Measurements from ENCODE around the gene PIWIL1. TPM values are rescaled to one million over a fixed set of nuclear protein-coding genes. Genes with fewer than 3 reads are reported as not detected.

The PIWIL1 gene
- total RNA-seq, 4 donors from 2014 or later, result 0.62 TPM; not detected in 3

DNA sequence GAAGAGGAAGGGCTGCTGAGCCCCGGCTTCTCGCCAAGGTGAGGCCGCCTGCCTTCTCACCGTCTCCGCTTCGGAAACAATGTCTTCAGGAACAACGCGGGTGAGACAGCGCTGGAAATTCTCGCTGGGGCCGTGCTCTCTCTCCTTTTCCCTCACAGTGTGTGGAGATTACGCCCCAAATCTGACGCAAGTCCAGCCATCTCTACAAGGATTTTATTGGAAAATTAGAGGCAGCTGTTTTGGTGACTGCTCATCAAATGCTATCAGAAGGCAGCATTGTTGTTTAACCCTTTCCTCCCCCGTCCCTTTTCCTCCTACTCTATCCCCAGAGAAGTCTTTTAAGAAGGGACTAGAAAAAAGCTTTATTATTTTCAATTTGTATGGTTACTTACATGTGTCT lies 53.5 kb downstream of the PIWIL1 start:
- Histone ChIP-seq H3K4me3 (no peak overlapping the region), H3K9me3 (no peaks in the 10 kb centered on the region), H3K27ac (no peak overlapping the region), H3K36me3 (no peaks in the 10 kb centered on the region), H3K4me1 (no peaks in the 10 kb centered on the region), H3K27me3 (no peaks in the 10 kb centered on the region)
- no peak for DNase-seq
- TF ChIP-seq POLR2A (IDR thresholded peaks at IDR 0.05), result no peak
- TF ChIP-seq, protein P1, sequence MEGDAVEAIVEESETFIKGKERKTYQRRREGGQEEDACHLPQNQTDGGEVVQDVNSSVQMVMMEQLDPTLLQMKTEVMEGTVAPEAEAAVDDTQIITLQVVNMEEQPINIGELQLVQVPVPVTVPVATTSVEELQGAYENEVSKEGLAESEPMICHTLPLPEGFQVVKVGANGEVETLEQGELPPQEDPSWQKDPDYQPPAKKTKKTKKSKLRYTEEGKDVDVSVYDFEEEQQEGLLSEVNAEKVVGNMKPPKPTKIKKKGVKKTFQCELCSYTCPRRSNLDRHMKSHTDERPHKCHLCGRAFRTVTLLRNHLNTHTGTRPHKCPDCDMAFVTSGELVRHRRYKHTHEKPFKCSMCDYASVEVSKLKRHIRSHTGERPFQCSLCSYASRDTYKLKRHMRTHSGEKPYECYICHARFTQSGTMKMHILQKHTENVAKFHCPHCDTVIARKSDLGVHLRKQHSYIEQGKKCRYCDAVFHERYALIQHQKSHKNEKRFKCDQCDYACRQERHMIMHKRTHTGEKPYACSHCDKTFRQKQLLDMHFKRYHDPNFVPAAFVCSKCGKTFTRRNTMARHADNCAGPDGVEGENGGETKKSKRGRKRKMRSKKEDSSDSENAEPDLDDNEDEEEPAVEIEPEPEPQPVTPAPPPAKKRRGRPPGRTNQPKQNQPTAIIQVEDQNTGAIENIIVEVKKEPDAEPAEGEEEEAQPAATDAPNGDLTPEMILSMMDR (IDR thresholded peaks at IDR 0.05), result no peak
- intact Hi-C loops (cut with DNase I; ENCODE audit: low total_unique reads), result no loop called here

DNA sequence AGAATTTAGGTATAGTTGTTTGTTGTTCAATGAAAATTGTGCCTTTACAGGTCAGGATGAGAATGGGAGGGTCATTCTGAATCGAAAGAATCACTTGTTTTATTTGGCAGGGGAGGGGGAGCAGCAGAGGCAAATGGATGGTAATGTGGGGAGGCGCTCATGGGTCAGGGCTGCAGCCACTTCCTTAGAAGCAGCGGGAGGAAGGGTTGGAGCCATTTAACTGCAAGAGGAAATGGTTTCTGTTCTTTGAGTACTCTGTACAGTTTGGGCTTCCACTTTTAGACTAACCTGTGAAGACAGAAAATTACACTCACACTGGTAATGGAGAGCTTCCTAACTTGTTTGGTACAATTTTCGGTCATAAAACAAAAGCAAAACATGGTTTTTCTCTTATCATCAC lies 57.2 kb downstream of the PIWIL1 start:
- no peak for DNase-seq
- TF ChIP-seq, protein P1 (IDR thresholded peaks at IDR 0.05), result no peak
- TF ChIP-seq POLR2A (IDR thresholded peaks at IDR 0.05), result no peak
- H3K27me3 ChIP-seq, result no peaks in the 10 kb centered on the region
- H3K9me3 ChIP-seq, result no peaks in the 10 kb centered on the region
- H3K4me1 ChIP-seq, result no peaks in the 10 kb centered on the region
- no peak overlapping the region for H3K4me3 ChIP-seq
- H3K27ac ChIP-seq, result no peak overlapping the region
- intact Hi-C loops (cut with DNase I; ENCODE audit: low total_unique reads), result no loop called here
- H3K36me3 ChIP-seq, result no peaks in the 10 kb centered on the region

DNA sequence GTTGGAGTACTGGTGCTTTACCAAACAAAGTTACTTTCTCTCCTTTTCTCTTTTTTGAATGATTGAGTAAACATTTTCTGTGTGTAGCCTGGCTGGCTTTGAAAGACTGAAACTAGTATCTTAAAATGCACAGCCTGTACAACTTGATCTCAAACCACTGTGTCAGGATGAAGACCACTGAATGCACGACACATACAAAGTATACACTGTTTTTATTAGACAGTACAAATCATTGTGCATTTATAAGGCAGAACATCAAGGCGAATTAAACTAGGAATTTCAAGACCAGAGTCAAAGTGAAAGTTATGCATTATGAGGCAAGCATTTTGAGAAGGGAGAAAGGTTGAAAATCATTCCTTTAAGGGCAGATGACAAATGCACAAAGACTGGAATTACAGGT lies 59.0 kb downstream of the PIWIL1 start:
- no peaks in the 10 kb centered on the region for H3K27me3 ChIP-seq
- no peaks in the 10 kb centered on the region for H3K36me3 ChIP-seq
- H3K9me3 ChIP-seq, result no peaks in the 10 kb centered on the region
- H3K4me3 ChIP-seq, result no peak overlapping the region
- DNase-seq, result no peak
- H3K4me1 ChIP-seq, result no peaks in the 10 kb centered on the region
- intact Hi-C loops (cut with DNase I; ENCODE audit: low total_unique reads), result no loop called here
- no peak overlapping the region for H3K27ac ChIP-seq
- TF ChIP-seq, protein P1 (IDR thresholded peaks at IDR 0.05), result no peak
- TF ChIP-seq POLR2A (IDR thresholded peaks at IDR 0.05), result no peak

DNA sequence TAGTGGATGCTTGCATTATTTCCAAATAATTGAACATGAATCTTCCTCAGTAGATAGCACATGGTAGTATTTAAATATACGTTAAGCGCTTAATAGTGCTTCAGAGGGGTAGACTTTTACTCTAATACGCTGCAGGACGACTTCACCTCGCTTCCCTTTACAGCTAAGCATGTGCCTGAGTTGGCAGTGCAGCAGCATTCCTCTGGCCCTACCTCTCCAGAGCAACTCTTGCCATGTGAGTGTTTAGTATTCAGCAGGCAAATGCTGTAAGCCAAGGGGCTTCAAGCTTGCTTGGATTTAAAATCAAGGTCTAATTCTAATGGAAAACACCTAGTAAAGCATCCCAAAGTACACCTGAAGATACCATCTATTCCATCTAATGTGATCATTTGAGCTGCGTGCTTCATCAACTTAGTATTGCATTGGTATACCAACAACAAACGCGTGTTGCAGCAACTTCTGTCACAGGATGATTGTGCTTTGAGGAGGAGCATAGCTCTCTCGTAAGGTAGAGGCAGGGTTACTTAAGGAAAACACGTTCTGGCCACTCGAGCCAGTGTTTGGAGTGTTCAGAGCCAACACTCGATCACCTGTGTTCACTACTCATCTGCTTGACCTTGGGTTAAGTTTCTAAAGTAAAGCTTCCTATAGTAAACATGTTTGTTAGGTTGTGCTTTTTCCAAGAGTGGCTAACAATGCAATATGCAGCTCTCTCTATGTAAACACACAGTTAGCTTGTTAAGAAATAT lies 60.6 kb downstream of the PIWIL1 start:
- no peak for DNase-seq
- H3K9me3 ChIP-seq, result no peaks in the 10 kb centered on the region
- no peaks in the 10 kb centered on the region for H3K4me1 ChIP-seq
- no peak overlapping the region for H3K27ac ChIP-seq
- no peak for TF ChIP-seq POLR2A (IDR thresholded peaks at IDR 0.05)
- TF ChIP-seq, protein P1 (IDR thresholded peaks at IDR 0.05), result no peak
- intact Hi-C loops (cut with DNase I; ENCODE audit: low total_unique reads), result no loop called here
- H3K36me3 ChIP-seq, result no peaks in the 10 kb centered on the region
- no peak overlapping the region for H3K4me3 ChIP-seq
- H3K27me3 ChIP-seq, result no peaks in the 10 kb centered on the region

DNA sequence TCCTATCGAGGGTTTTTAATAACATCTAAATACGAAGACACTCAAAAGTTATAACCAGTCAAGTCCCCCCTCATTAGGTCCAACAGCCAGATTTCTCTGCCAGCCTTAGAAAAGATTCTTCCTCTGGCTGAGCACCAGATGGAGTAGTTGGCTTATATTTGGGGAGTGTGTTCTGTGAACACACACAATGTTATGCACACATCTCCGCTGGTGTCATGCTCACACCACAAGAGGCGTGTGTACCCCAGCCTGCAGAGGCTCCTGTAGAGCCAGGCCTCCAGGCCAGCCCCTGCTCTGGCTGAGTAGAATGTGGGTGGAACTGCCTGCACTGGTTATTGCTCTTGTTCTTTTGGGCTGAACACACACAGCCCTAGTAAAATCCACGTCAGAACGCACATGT lies 64.0 kb downstream of the PIWIL1 start:
- Histone ChIP-seq H3K27me3 (no peaks in the 10 kb centered on the region), H3K4me1 (no peaks in the 10 kb centered on the region), H3K4me3 (no peak overlapping the region), H3K9me3 (no peaks in the 10 kb centered on the region), H3K36me3 (no peaks in the 10 kb centered on the region), H3K27ac (no peak overlapping the region)
- DNase-seq, result no peak
- TF ChIP-seq, protein P1 (IDR thresholded peaks at IDR 0.05), result no peak
- TF ChIP-seq POLR2A (IDR thresholded peaks at IDR 0.05), result no peak
- intact Hi-C loops (cut with DNase I; ENCODE audit: low total_unique reads), result no loop called here
